IMR-90 (cell line): ENCODE results near the gene RAPGEF1. TPM values are rescaled to one million over a fixed set of nuclear protein-coding genes. Genes with fewer than 3 reads are reported as not detected.
A peak's percentile ranks its signal among the peaks of the same experiment; 100 is the strongest.

Experiments
- ATAC-seq: fragments of 200-7000 bp; cut with Tn5 transposase; 2 replicates; pipeline ENCODE4 v1.9.1; 2020; ENCODE audit warnings: low read depth, mild to moderate bottlenecking, moderate library complexity
- BruUV-seq: library from RNA; stranded (reverse); fragments of 400-500 nt; replicated peaks from 2 replicates; lab custom pipeline; 2021; lab: Mats Ljungman, UMichigan
- CTCF ChIA-PET: fragments of 300-600 bp; formaldehyde crosslinking; extraction: SDS; loops from one replicate; lab custom pipeline; 2021; ENCODE audit warnings: antibody characterized with exemption; lab: Yijun Ruan, JAX
- POLR2A ChIA-PET: fragments of 300-600 bp; sonication (Branson Sonifier 250); formaldehyde crosslinking; loops from one replicate; lab custom pipeline; 2022; ENCODE audit warnings: antibody characterized with exemption; ENCODE audit not compliant: unreplicated experiment; lab: Charles Lee
- DNase-seq: peaks from one replicate; pipeline ENCODE4 v3.0.0; 2013
- H2AFZ ChIP-seq: replicated peaks from 2 replicates; pipeline ENCODE3; 2013; ENCODE audit warnings: low read length, mild to moderate bottlenecking; ENCODE audit not compliant: poor library complexity
- H2AK5ac ChIP-seq: 2 replicates; pipeline ENCODE4 v1.6.1; 2013; ENCODE audit warnings: low read depth, low read length, inconsistent platforms
- H2AK9ac ChIP-seq: replicated peaks from 2 replicates; pipeline ENCODE3; 2013; ENCODE audit warnings: mild to moderate bottlenecking, low read depth, low read length, moderate library complexity; ENCODE audit not compliant: poor library complexity
- H2BK120ac ChIP-seq: 2 replicates; pipeline ENCODE4 v1.6.1; 2013; ENCODE audit warnings: low read depth, low read length, inconsistent platforms
- H2BK15ac ChIP-seq: 3 replicates; pipeline ENCODE4 v1.6.1; 2013; ENCODE audit warnings: low read depth, low read length, inconsistent platforms
- H2BK20ac ChIP-seq: 2 replicates; pipeline ENCODE4 v1.6.1; 2013; ENCODE audit warnings: low read depth, mild to moderate bottlenecking, inconsistent platforms, low read length, moderate library complexity
- H2BK5ac ChIP-seq: 2 replicates; pipeline ENCODE4 v1.6.1; 2013; ENCODE audit warnings: mild to moderate bottlenecking, low read depth, low read length, inconsistent platforms; ENCODE audit not compliant: poor library complexity, severe bottlenecking
- H3K14ac ChIP-seq: replicated peaks from 2 replicates; pipeline ENCODE4 v1.6.1; 2013; ENCODE audit warnings: low read depth, low read length, inconsistent platforms
- H3K18ac ChIP-seq: 2 replicates; pipeline ENCODE4 v1.6.1; 2013; ENCODE audit warnings: low read depth, low read length, control low read depth
- H3K23ac ChIP-seq: 2 replicates; pipeline ENCODE4 v1.6.1; 2013; ENCODE audit warnings: low read depth, low read length, inconsistent platforms
- H3K27ac ChIP-seq: 2 replicates; pipeline ENCODE4 v1.5.1; 2013; ENCODE audit warnings: mild to moderate bottlenecking, control low read depth, low read length; ENCODE audit not compliant: insufficient read depth
- H3K27me3 ChIP-seq: 2 replicates; pipeline ENCODE4 v1.6.1; 2013; ENCODE audit warnings: low read length; ENCODE audit not compliant: control insufficient read depth, insufficient read depth
- H3K36me3 ChIP-seq: 2 replicates; pipeline ENCODE4 v1.6.1; 2013; ENCODE audit warnings: low read length, mixed read lengths; ENCODE audit not compliant: control insufficient read depth, insufficient read depth
- H3K4ac ChIP-seq: 2 replicates; pipeline ENCODE4 v1.6.1; 2013; ENCODE audit warnings: low read depth, low read length, inconsistent platforms
- H3K4me1 ChIP-seq: 2 replicates; pipeline ENCODE4 v1.6.1; 2013; ENCODE audit warnings: low read length, mixed read lengths; ENCODE audit not compliant: control insufficient read depth, insufficient read depth
- H3K4me2 ChIP-seq: 2 replicates; pipeline ENCODE4 v1.6.1; 2013; ENCODE audit warnings: low read depth, mild to moderate bottlenecking, control low read depth, low read length, moderate library complexity
- H3K4me3 ChIP-seq: 2 replicates; pipeline ENCODE4 v1.5.1; 2013; ENCODE audit warnings: low read depth, mild to moderate bottlenecking, control low read depth, low read length, moderate library complexity; ENCODE audit not compliant: insufficient read depth
- H3K56ac ChIP-seq: 2 replicates; pipeline ENCODE4 v1.6.1; 2013; ENCODE audit warnings: low read length, inconsistent platforms; ENCODE audit not compliant: insufficient read depth; ENCODE audit errors: extremely low read depth
- H3K79me1 ChIP-seq, 2 experiments: 2 replicates each; pipeline ENCODE4 v1.6.1; 2013; ENCODE audit warnings: low read length in 2 of 2, inconsistent platforms in 1 of 2, low read depth in 1 of 2
- H3K9ac ChIP-seq: 2 replicates; pipeline ENCODE4 v1.6.1; 2013; ENCODE audit warnings: low read depth, low read length, control low read depth
- H3K9me1 ChIP-seq: 2 replicates; pipeline ENCODE4 v1.6.1; 2013; ENCODE audit warnings: low read length, inconsistent platforms; ENCODE audit not compliant: insufficient read depth
- H3K9me3 ChIP-seq: 2 replicates; pipeline ENCODE4 v1.6.1; 2013; ENCODE audit warnings: low read length; ENCODE audit not compliant: control insufficient read depth, insufficient read depth
- H4K20me1 ChIP-seq: 2 replicates; pipeline ENCODE4 v1.6.1; 2013; ENCODE audit warnings: low read length, inconsistent platforms; ENCODE audit not compliant: insufficient read depth
- H4K5ac ChIP-seq: 2 replicates; pipeline ENCODE4 v1.6.1; 2013; ENCODE audit warnings: mild to moderate bottlenecking, low read depth, low read length, control low read depth
- H4K8ac ChIP-seq, 2 experiments: 2 replicates each; pipeline ENCODE4 v1.6.1; 2013; ENCODE audit warnings: low read depth in 2 of 2, low read length in 2 of 2, control low read depth in 1 of 2, inconsistent platforms in 1 of 2
- H4K91ac ChIP-seq: 2 replicates; pipeline ENCODE4 v1.6.1; 2013; ENCODE audit warnings: low read depth, low read length, inconsistent platforms; ENCODE audit not compliant: insufficient read depth
- BHLHE40 ChIP-seq: fragments of 150-350 bp; IDR thresholded peaks from 2 replicates; pipeline ENCODE4 v1.6.1; 2016; ENCODE audit warnings: mild to moderate bottlenecking, low read depth, low read length
- CEBPB ChIP-seq: IDR thresholded peaks from 2 replicates; pipeline ENCODE4 v1.6.1; 2012; ENCODE audit warnings: low read depth, low read length, improper control_type of control experiment
- CHD1 ChIP-seq: IDR thresholded peaks from 2 replicates; pipeline ENCODE4 v1.6.1; 2012; ENCODE audit warnings: low read depth, low read length, improper control_type of control experiment
- ELK1 ChIP-seq: fragments of 150-350 bp; IDR thresholded peaks from 2 replicates; pipeline ENCODE4 v1.6.1; 2016; ENCODE audit warnings: low read depth, mild to moderate bottlenecking, low read length, moderate library complexity, borderline replicate concordance
- FOS ChIP-seq: fragments of 150-350 bp; IDR thresholded peaks from 2 replicates; pipeline ENCODE4 v1.6.1; 2016; ENCODE audit warnings: low read depth, low read length
- MAZ ChIP-seq: IDR thresholded peaks from 2 replicates; pipeline ENCODE4 v1.6.1; 2012; ENCODE audit warnings: low read depth, mild to moderate bottlenecking, low read length, improper control_type of control experiment, moderate library complexity, borderline replicate concordance
- MXI1 ChIP-seq: IDR thresholded peaks from 2 replicates; pipeline ENCODE4 v1.6.1; 2012; ENCODE audit warnings: low read depth, mild to moderate bottlenecking, low read length, moderate library complexity, borderline replicate concordance
- NFE2L2 ChIP-seq: fragments of 150-350 bp; IDR thresholded peaks from 2 replicates; pipeline ENCODE4 v1.6.1; 2016; ENCODE audit warnings: low read depth, mild to moderate bottlenecking, low read length
- POLR2A ChIP-seq: IDR thresholded peaks from 2 replicates; pipeline ENCODE4 v1.6.1; 2012; ENCODE audit warnings: mild to moderate bottlenecking, low read depth, low read length
- RAD21 ChIP-seq: IDR thresholded peaks from 2 replicates; pipeline ENCODE4 v1.6.1; 2012; ENCODE audit warnings: low read length, improper control_type of control experiment
- RCOR1 ChIP-seq: IDR thresholded peaks from 2 replicates; pipeline ENCODE4 v1.6.1; 2012; ENCODE audit warnings: mild to moderate bottlenecking, low read length, improper control_type of control experiment; ENCODE audit not compliant: insufficient replicate concordance
- RFX5 ChIP-seq: IDR thresholded peaks from 2 replicates; pipeline ENCODE4 v1.8.0; 2012; ENCODE audit warnings: low read depth, mild to moderate bottlenecking, low read length, moderate library complexity
- SMC3 ChIP-seq: fragments of 150-350 bp; IDR thresholded peaks from 2 replicates; pipeline ENCODE4 v1.6.1; 2016; ENCODE audit warnings: low read depth, mild to moderate bottlenecking, antibody characterized with exemption, low read length, moderate library complexity
- USF2 ChIP-seq: fragments of 150-350 bp; IDR thresholded peaks from 2 replicates; pipeline ENCODE4 v1.6.1; 2017; ENCODE audit warnings: mild to moderate bottlenecking, antibody characterized with exemption, low read length, low read depth
- WGBS, 2 experiments: methylation state at CpG; one replicate each; pipeline versions ENCODE4 v1.1.5 to v1.1.7; 2013; ENCODE audit warnings: missing lambda C conversion rate in 2 of 2; ENCODE audit not compliant: insufficient read length in 1 of 2; ENCODE audit errors: extremely low coverage in 2 of 2; 5-methylcytosine and 5-hydroxymethylcytosine counted together
- dilution Hi-C: fragments of 300-500 bp; cut with HindIII; formaldehyde crosslinking; loops from one replicate; pipeline ENCODE4 v1.14.3; 2018; ENCODE audit warnings: low sequenced_read_pairs; ENCODE audit not compliant: unreplicated experiment
- in situ Hi-C: fragments of 300-500 bp; cut with MboI; formaldehyde crosslinking; loops from 3 replicates; pipeline ENCODE4 v1.14.3; 2019; ENCODE audit warnings: low sequenced_read_pairs, inconsistent platforms, mixed read lengths
- intact Hi-C: fragments of 100-400 bp; cut with micrococcal nuclease; formaldehyde crosslinking; loops from 2 replicates; pipeline ENCODE4 v1.10.0; 2022
- polyA plus RNA-seq, 3 experiments: library from polyadenylated mRNA; depleted of rRNA; stranded (reverse); fragments of >200 nt; gene quantifications; 2 replicates each; pipeline ENCODE4 v1.2.3, GENCODE V29; 2012; ENCODE audit warnings: low replicate concordance in 1 of 3
- total RNA-seq: library from RNA; depleted of rRNA; stranded (reverse); fragments of >200 nt; gene quantifications from 2 replicates; pipeline ENCODE4 v1.2.3, GENCODE V29; 2012

The RAPGEF1 gene
- total and polyA plus RNA-seq, 2 of the 4 experiments (the other 2 are of a cell fraction): 13.1 to 22.3 TPM

GRCh38 chr9:131618071-131618479, 121.8 kb downstream of the RAPGEF1 start:
- Histone ChIP-seq H3K14ac (0 out of 2 replicates have a peak overlapping the region, but pooled peaks have one; percentile 29), H2AK9ac (peak overlapping the region; percentile 31), H3K4me1 (peaks cover 2% of the 10 kb centered on the region; the same call in 1 of the 2 replicates), H3K56ac (no peak overlapping the region), H2BK20ac (0 out of 2 replicates have a peak overlapping the region, but pooled peaks have one; percentile 21), H3K9me1 (peaks cover 19% of the 10 kb centered on the region), H3K79me1 (peaks cover 0 to 5% of the 10 kb centered on the region in 2 experiments; a peak in 1 of 4 replicates), H3K23ac (no peak overlapping the region), H3K27me3 (no peaks in the 10 kb centered on the region), H2BK15ac (no peak overlapping the region), H3K9ac (no peak overlapping the region), H3K36me3 (peaks cover 37% of the 10 kb centered on the region), H2BK5ac (no peak overlapping the region), H3K18ac (no peak overlapping the region), H3K4me2 (no peak overlapping the region), H2AFZ (no peak overlapping the region), H4K8ac (no peak overlapping the region), H3K4ac (no peak overlapping the region), H4K20me1 (no peaks in the 10 kb centered on the region), H3K4me3 (no peak overlapping the region), H2AK5ac (peak overlapping the region; percentile 23; the same call in 1 of the 2 replicates), H4K5ac (no peak overlapping the region), H4K91ac (no peak overlapping the region), H2BK120ac (no peak overlapping the region), H3K9me3 (no peaks in the 10 kb centered on the region), H3K27ac (no peak overlapping the region)
- TF ChIP-seq ELK1 (no peak), RCOR1 (no peak), FOS (no peak), MXI1 (no peak), MAZ (no peak), CHD1 (no peak), BHLHE40 (no peak), RAD21 (no peak), NFE2L2 (no peak), CEBPB (no peak), POLR2A (no peak), SMC3 (no peak), RFX5 (no peak), USF2 (no peak)
- in situ Hi-C loops (no loop called here), dilution Hi-C loops (no loop called here), intact Hi-C loops (no loop called here)
- no peak for DNase-seq
- ATAC-seq: no peak
- ChIA-PET CTCF (no interaction called here), POLR2A (no interaction called here)
- no TSS peak for BruUV-seq
- WGBS, 2 experiments: 56% methylated on average over 2 of the region's 2 CpGs; no CpG with 5 or more reads in 1 of the 2 experiments
